B cell (primary cell): ENCODE data around the gene GPR27. TPM values are rescaled to one million over a fixed set of nuclear protein-coding genes. Genes with fewer than 3 reads are reported as not detected.

Experiments used
- ATAC-seq: fragments of 200-7000 bp; cut with Tn5 transposase; one replicate; pipeline ENCODE4 v1.10.0; 2021; ENCODE audit warnings: low read depth, mild to moderate bottlenecking, moderate number of reproducible peaks, moderate library complexity
- CTCF ChIA-PET: fragments of 350-600 bp; sonication (Branson Sonifier 250); formaldehyde crosslinking; loops from one replicate; lab custom pipeline; 2021; ENCODE audit warnings: antibody characterized with exemption, inconsistent platforms; lab: Charles Lee
- POLR2A ChIA-PET: fragments of 350-600 bp; sonication (Branson Sonifier 250); formaldehyde crosslinking; loops from one replicate; lab custom pipeline; 2021; ENCODE audit warnings: antibody characterized with exemption; lab: Charles Lee
- DNase-seq: peaks from one replicate; pipeline ENCODE4 v3.0.0; 2013
- H2AFZ ChIP-seq: 2 replicates; pipeline ENCODE4 v1.6.1; 2012; ENCODE audit warnings: mild to moderate bottlenecking, low read depth, low read length; ENCODE audit not compliant: insufficient read depth, poor library complexity, severe bottlenecking
- H3K27ac ChIP-seq, 2 donors: 1 replicate in 1 of 2; 2 replicates in 1 of 2; pipeline ENCODE4 v1.5.1; 2012 to 2013; ENCODE audit warnings: low read length in 2 of 2, mild to moderate bottlenecking in 2 of 2, moderate library complexity in 1 of 2
- H3K27me3 ChIP-seq, 4 experiments: fragments of 200-600 bp in 1 of 4; sonication (generic) in 1 of 4; replicated peaks in 1 of 4; 1 replicate in 2 of 4; 2 replicates in 2 of 4; pipeline versions ENCODE4 v1.6.1 to v1.7.0; 2013 to 2016; ENCODE audit warnings: low read length in 3 of 4, mild to moderate bottlenecking in 2 of 4, mixed read lengths in 1 of 4, moderate library complexity in 1 of 4; ENCODE audit not compliant: insufficient read depth in 4 of 4, control insufficient read depth in 3 of 4; ENCODE audit errors: control extremely low read depth in 1 of 4
- H3K36me3 ChIP-seq, 2 experiments: replicated peaks in 1 of 2; 1 replicate in 1 of 2; 2 replicates in 1 of 2; pipeline versions ENCODE4 v1.6.1 to v1.7.1; 2013; ENCODE audit warnings: low read length in 1 of 2; ENCODE audit not compliant: insufficient read depth in 2 of 2, control insufficient read depth in 1 of 2; ENCODE audit errors: control extremely low read depth in 1 of 2, extremely low read depth in 1 of 2
- H3K4me1 ChIP-seq, 2 donors: fragments of 200-600 bp in 1 of 2; sonication (generic) in 1 of 2; 1 replicate in 1 of 2; 2 replicates in 1 of 2; pipeline versions ENCODE4 v1.5.1 to v1.6.1; 2013 to 2017; ENCODE audit warnings: low read length in 2 of 2; ENCODE audit not compliant: control insufficient read depth in 2 of 2, insufficient read depth in 2 of 2
- H3K4me2 ChIP-seq: replicated peaks from 2 replicates; pipeline ENCODE3; 2012; ENCODE audit warnings: mild to moderate bottlenecking, low read depth, low read length; ENCODE audit not compliant: poor library complexity, severe bottlenecking
- H3K4me3 ChIP-seq, 5 experiments: fragments of 200-600 bp in 1 of 5; sonication (generic) in 1 of 5; 1 replicate in 3 of 5; 2 replicates in 2 of 5; pipeline versions ENCODE4 v1.5.1 to v1.7.0; 2011 to 2016; ENCODE audit warnings: low read length in 4 of 5, mild to moderate bottlenecking in 4 of 5, low read depth in 2 of 5, control low read depth in 1 of 5, moderate library complexity in 1 of 5; ENCODE audit not compliant: insufficient read depth in 1 of 5; ENCODE audit errors: control extremely low read depth in 1 of 5, extremely low read depth in 1 of 5
- H3K79me2 ChIP-seq: fragments of 200-600 bp; sonication (generic); one replicate; pipeline ENCODE4 v1.6.0; 2016; ENCODE audit warnings: low read length; ENCODE audit not compliant: control insufficient read depth, insufficient read depth
- H3K9ac ChIP-seq: fragments of 200-600 bp; sonication (generic); 2 replicates; pipeline ENCODE4 v1.6.1; 2017; ENCODE audit warnings: mild to moderate bottlenecking, low read length, moderate library complexity
- H3K9me3 ChIP-seq, 3 donors: one replicate each; pipeline versions ENCODE4 v1.6.1 to v1.7.1; 2013; ENCODE audit warnings: low read length in 2 of 3; ENCODE audit not compliant: control insufficient read depth in 2 of 3, insufficient read depth in 1 of 3; ENCODE audit errors: control extremely low read depth in 1 of 3
- H4K20me1 ChIP-seq: 2 replicates; pipeline ENCODE4 v1.6.0; 2012; ENCODE audit warnings: mild to moderate bottlenecking, low read length; ENCODE audit not compliant: insufficient read depth, control insufficient read depth, poor library complexity, severe bottlenecking
- H3K27ac Mint-ChIP-seq: one replicate; pipeline ENCODE4 v1.8.0; 2021; ENCODE audit warnings: mixed read lengths
- H3K27me3 Mint-ChIP-seq: one replicate; pipeline ENCODE4 v1.8.0; 2021; ENCODE audit warnings: mixed read lengths
- H3K4me1 Mint-ChIP-seq: one replicate; pipeline ENCODE4 v1.8.0; 2021; ENCODE audit warnings: mixed read lengths
- H3K4me3 Mint-ChIP-seq: one replicate; pipeline ENCODE4 v1.8.0; 2021; ENCODE audit warnings: mixed read lengths
- H3K9me3 Mint-ChIP-seq: one replicate; pipeline ENCODE4 v1.8.0; 2022; ENCODE audit warnings: mixed read lengths; ENCODE audit not compliant: insufficient read depth
- EZH2 ChIP-seq: IDR thresholded peaks from 2 replicates; pipeline ENCODE4 v1.6.1; 2012; ENCODE audit warnings: borderline replicate concordance, low read depth, mild to moderate bottlenecking, moderate library complexity, low read length; ENCODE audit not compliant: insufficient read depth, poor library complexity, severe bottlenecking
- WGBS: methylation state at CpG from one replicate; pipeline ENCODE4 v1.1.5; 2013; ENCODE audit warnings: missing lambda C conversion rate; ENCODE audit not compliant: insufficient coverage; 5-methylcytosine and 5-hydroxymethylcytosine counted together
- intact Hi-C: fragments of 100-400 bp; cut with micrococcal nuclease; formaldehyde crosslinking; loops from one replicate; pipeline ENCODE4 v1.10.0; 2022
- polyA minus RNA-seq: library from RNA; depleted of rRNA, polyadenylated mRNA; stranded (reverse); fragments of >200 nt; gene quantifications from 2 replicates; pipeline ENCODE4 v1.2.3, GENCODE V29; 2012
- polyA plus RNA-seq: library from polyadenylated mRNA; depleted of rRNA; stranded (reverse); fragments of >200 nt; gene quantifications from 2 replicates; pipeline ENCODE4 v1.2.3, GENCODE V29; 2012
- total RNA-seq, 2 donors: library from RNA; stranded (reverse); fragments of 120-200 nt in 1 of 2; gene quantifications; 1 replicate in 1 of 2; 2 replicates in 1 of 2; pipeline versions ENCODE4 v1.2.3 to v1.2.4, GENCODE V29; 2013 to 2022
- TF ChIP-seq, protein P1 (sequence below): fragments of 200-600 bp; IDR thresholded peaks from one replicate; pipeline ENCODE4 v1.8.0; 2022; ENCODE audit warnings: antibody characterized with exemption, mild to moderate bottlenecking

GPR27 gene, protein sequence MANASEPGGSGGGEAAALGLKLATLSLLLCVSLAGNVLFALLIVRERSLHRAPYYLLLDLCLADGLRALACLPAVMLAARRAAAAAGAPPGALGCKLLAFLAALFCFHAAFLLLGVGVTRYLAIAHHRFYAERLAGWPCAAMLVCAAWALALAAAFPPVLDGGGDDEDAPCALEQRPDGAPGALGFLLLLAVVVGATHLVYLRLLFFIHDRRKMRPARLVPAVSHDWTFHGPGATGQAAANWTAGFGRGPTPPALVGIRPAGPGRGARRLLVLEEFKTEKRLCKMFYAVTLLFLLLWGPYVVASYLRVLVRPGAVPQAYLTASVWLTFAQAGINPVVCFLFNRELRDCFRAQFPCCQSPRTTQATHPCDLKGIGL
- total RNA-seq (not detected in 2 replicates), polyA plus RNA-seq (0.04 and 0.07 TPM in 2 replicates), polyA minus RNA-seq (0.09 and 0.29 TPM in 2 replicates)
- 0.05 TPM for total RNA-seq (2013)

- DNase-seq, result peak; percentile 40
- Histone ChIP-seq H3K36me3 (no peaks in the 10 kb centered on the region), H3K79me2 (no peaks in the 10 kb centered on the region), H4K20me1 (no peaks in the 10 kb centered on the region), H3K27me3 (peaks cover 0 to 38% (median 28%) of the 10 kb centered on the region in 4 experiments), H3K9me3 (no peaks in the 10 kb centered on the region), H3K4me3 (peak within 1 kb of the TSS in 4 of 5 experiments; percentile 9 to 65 (median 22)), H3K27ac (no peak within 1 kb of the TSS), H3K9ac (no peak within 1 kb of the TSS), H3K4me1 (peaks cover 0 to 13% of the 10 kb centered on the region in 2 donors), H2AFZ (no peak within 1 kb of the TSS), H3K4me2 (peak within 1 kb of the TSS; percentile 66)
- H3K27ac Mint-ChIP-seq, result no peak within 1 kb of the TSS
- ChIA-PET CTCF (interaction anchor here (0.5 kb wide), 1 partner anchor 1070 kb away, joined by 6 read pairs; no protein-coding TSS in a partner anchor), POLR2A (no interaction called here)
- no peak for ATAC-seq
- TF ChIP-seq, protein P1, sequence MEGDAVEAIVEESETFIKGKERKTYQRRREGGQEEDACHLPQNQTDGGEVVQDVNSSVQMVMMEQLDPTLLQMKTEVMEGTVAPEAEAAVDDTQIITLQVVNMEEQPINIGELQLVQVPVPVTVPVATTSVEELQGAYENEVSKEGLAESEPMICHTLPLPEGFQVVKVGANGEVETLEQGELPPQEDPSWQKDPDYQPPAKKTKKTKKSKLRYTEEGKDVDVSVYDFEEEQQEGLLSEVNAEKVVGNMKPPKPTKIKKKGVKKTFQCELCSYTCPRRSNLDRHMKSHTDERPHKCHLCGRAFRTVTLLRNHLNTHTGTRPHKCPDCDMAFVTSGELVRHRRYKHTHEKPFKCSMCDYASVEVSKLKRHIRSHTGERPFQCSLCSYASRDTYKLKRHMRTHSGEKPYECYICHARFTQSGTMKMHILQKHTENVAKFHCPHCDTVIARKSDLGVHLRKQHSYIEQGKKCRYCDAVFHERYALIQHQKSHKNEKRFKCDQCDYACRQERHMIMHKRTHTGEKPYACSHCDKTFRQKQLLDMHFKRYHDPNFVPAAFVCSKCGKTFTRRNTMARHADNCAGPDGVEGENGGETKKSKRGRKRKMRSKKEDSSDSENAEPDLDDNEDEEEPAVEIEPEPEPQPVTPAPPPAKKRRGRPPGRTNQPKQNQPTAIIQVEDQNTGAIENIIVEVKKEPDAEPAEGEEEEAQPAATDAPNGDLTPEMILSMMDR, result no peak
- TF ChIP-seq EZH2, result no peak
- no peaks in the 10 kb centered on the region for H3K9me3 Mint-ChIP-seq
- intact Hi-C loops, result no loop called here
- H3K27me3 Mint-ChIP-seq, result peaks cover 56% of the 10 kb centered on the region
- WGBS, result 2% methylated on average over 131 of the region's 131 CpGs
- peaks cover 7% of the 10 kb centered on the region for H3K4me1 Mint-ChIP-seq
- peak within 1 kb of the TSS; percentile 70 for H3K4me3 Mint-ChIP-seq
These were observed at the start of gene GPR27 for GRCh38 chr3:71753701-71754609. Gene GPR27, plus strand, starts transcription at chr3:71753855. Its CDS starts 195 bp downstream, at chr3:71754050.
